GM21576 (cell line): ENCODE data around the gene PTCD2.
A peak's percentile ranks its signal among the peaks of the same experiment; 100 is the strongest.

Experiments
- ATAC-seq: cut with Tn5 transposase; IDR thresholded peaks from one replicate; pipeline ENCODE4 v1.9.1; 2021; ENCODE audit warnings: mild to moderate bottlenecking, moderate library complexity; ENCODE audit not compliant: unreplicated experiment

Gene PTCD2

GRCh38 chr5:72319976-72320752, at the start of gene PTCD2, which contains the start of gene MRPS27:
Gene PTCD2 (plus strand): TSS chr5:72320373. CDS start chr5:72320383, 10 bp downstream.
Gene MRPS27 (minus strand): TSS chr5:72320240. CDS start chr5:72320221, 19 bp downstream.
- peak; percentile 99 for ATAC-seq

- ATAC-seq: no peak
Measured at GRCh38 chr5:72271702-72272101, 48.5 kb upstream of the PTCD2 start.

GRCh38 chr5:72272398-72272797, 47.8 kb upstream of the PTCD2 start:
- ATAC-seq: no peak

- no peak for ATAC-seq
Measured at GRCh38 chr5:72273547-72273946, 46.6 kb upstream of the PTCD2 start.

GRCh38 chr5:72276219-72276752, 43.9 kb upstream of the PTCD2 start:
- no peak for ATAC-seq

- ATAC-seq: no peak
Measured at GRCh38 chr5:72280581-72281069, 39.5 kb upstream of the PTCD2 start.

GRCh38 chr5:72281430-72281763, 38.8 kb upstream of the PTCD2 start:
- ATAC-seq: no peak

GRCh38 chr5:72281764-72282499, 38.2 kb upstream of the PTCD2 start:
- no peak for ATAC-seq

GRCh38 chr5:72282878-72283277, 37.3 kb upstream of the PTCD2 start:
- no peak for ATAC-seq

- ATAC-seq: no peak
Measured at GRCh38 chr5:72283358-72283757, 36.8 kb upstream of the PTCD2 start.

- no peak for ATAC-seq
Measured at GRCh38 chr5:72284559-72285423, 35.4 kb upstream of the PTCD2 start.

- no peak for ATAC-seq
Measured at GRCh38 chr5:72285424-72285821, 34.8 kb upstream of the PTCD2 start.

- no peak for ATAC-seq
Measured at GRCh38 chr5:72286798-72287197, 33.4 kb upstream of the PTCD2 start.

GRCh38 chr5:72288924-72289323, 31.2 kb upstream of the PTCD2 start:
- ATAC-seq: no peak

- no peak for ATAC-seq
Measured at GRCh38 chr5:72290356-72291133, 29.6 kb upstream of the PTCD2 start.

- ATAC-seq: no peak
Measured at GRCh38 chr5:72291601-72292000, 28.6 kb upstream of the PTCD2 start.

- ATAC-seq: no peak
Measured at GRCh38 chr5:72292411-72292810, 27.8 kb upstream of the PTCD2 start.

GRCh38 chr5:72293495-72294055, 26.6 kb upstream of the PTCD2 start:
- ATAC-seq: no peak

GRCh38 chr5:72294473-72294872, 25.7 kb upstream of the PTCD2 start:
- ATAC-seq: no peak

- no peak for ATAC-seq
Measured at GRCh38 chr5:72295539-72295938, 24.6 kb upstream of the PTCD2 start.
